GM10248 (cell line): Measurements from ENCODE around the gene LAMC1.

Source experiments
- CTCF ChIA-PET: fragments of 300-600 bp; sonication (Branson Sonifier 250); formaldehyde crosslinking; extraction: SDS; loops from one replicate; lab custom pipeline; 2021; ENCODE audit warnings: antibody characterized with exemption; lab: Yijun Ruan, JAX
- POLR2A ChIA-PET: fragments of 350-650 bp; sonication (Branson Sonifier 250); formaldehyde crosslinking; extraction: SDS; loops from one replicate; lab custom pipeline; 2020; ENCODE audit warnings: antibody characterized with exemption; lab: Yijun Ruan, JAX
- DNase-seq: peaks from one replicate; pipeline ENCODE4 v3.0.0; 2012; ENCODE audit errors: extremely low spot score
- TF ChIP-seq, protein P1 (sequence below): IDR thresholded peaks from 2 replicates; pipeline ENCODE4 v1.5.1; 2012; ENCODE audit warnings: mild to moderate bottlenecking, low read depth; ENCODE audit errors: extremely low read depth, missing control alignments, control extremely low read depth

LAMC1 gene

DNA sequence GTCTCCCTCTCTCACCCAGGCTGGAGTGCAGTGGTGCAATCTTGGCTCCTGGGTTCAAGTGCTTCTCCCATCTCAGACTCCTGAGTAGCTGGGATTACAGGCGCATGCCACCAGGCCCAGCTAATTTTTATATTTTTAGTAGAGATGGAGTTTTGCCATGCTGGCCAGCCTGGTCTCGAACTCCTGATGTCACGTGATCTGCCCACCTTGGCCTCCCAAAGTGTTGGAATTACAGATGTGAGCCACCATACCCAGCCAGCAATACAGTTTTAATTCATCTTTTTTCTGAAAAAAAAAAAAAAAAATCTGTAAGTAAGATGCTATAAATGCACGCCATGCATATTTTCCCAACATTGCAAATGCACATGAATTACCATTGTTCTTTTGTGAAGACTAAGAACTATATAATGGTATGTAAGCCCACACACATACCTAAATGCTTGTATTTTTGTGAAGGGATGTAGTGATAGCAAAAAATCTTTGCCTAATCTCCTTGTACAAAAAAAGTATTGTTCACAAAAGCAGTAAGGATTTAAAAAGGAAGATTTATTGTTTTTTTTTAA, 170.8 kb downstream of the LAMC1 start:
- ChIA-PET CTCF (interaction anchor here (1.0 to 1.7 kb wide), 4 partner anchors 9 to 34 kb away, joined by 3 to 7 read pairs (median 3); no protein-coding TSS in a partner anchor), POLR2A (no interaction called here)
- TF ChIP-seq, protein P1, sequence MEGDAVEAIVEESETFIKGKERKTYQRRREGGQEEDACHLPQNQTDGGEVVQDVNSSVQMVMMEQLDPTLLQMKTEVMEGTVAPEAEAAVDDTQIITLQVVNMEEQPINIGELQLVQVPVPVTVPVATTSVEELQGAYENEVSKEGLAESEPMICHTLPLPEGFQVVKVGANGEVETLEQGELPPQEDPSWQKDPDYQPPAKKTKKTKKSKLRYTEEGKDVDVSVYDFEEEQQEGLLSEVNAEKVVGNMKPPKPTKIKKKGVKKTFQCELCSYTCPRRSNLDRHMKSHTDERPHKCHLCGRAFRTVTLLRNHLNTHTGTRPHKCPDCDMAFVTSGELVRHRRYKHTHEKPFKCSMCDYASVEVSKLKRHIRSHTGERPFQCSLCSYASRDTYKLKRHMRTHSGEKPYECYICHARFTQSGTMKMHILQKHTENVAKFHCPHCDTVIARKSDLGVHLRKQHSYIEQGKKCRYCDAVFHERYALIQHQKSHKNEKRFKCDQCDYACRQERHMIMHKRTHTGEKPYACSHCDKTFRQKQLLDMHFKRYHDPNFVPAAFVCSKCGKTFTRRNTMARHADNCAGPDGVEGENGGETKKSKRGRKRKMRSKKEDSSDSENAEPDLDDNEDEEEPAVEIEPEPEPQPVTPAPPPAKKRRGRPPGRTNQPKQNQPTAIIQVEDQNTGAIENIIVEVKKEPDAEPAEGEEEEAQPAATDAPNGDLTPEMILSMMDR, result no peak
- DNase-seq, result no peak

GRCh38 chr1:183194527-183195141, 171.4 kb downstream of the LAMC1 start:
- ChIA-PET POLR2A (no interaction called here), CTCF (interaction anchor here (1.2 to 1.7 kb wide), 3 partner anchors 13 to 33 kb away, joined by 3 to 7 read pairs (median 4); no protein-coding TSS in a partner anchor)
- peak; percentile 35 for DNase-seq
- TF ChIP-seq, protein P1, result no peak

DNA sequence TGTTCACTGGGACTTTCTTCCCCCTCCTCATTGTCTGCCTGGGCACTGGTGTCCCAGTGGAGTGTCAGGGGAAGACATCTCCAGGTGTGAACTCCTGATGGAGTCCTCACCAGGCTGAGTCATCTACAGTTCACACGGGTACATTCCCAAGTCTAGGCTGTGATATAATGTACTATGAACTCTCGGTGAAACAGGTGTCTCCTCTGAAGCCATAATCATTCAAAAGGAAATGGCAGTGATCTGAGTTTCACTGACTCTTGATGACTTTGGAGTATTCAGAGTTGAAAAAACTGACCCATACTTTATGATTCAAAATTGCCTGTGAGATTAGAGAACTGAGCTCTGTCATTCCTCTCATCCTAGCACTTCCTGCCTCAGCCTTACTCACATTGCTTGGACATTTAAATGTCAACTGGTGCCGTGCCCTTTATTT, 171.9 kb downstream of the LAMC1 start:
- DNase-seq, result no peak
- TF ChIP-seq, protein P1, result no peak
- POLR2A ChIA-PET, result no interaction called here
- CTCF ChIA-PET, result interaction anchor here (1.2 to 1.7 kb wide), 3 partner anchors 13 to 32 kb away, joined by 3 to 7 read pairs (median 4); no protein-coding TSS in a partner anchor
